ENCODE measurements around the gene CA10.

DNA sequence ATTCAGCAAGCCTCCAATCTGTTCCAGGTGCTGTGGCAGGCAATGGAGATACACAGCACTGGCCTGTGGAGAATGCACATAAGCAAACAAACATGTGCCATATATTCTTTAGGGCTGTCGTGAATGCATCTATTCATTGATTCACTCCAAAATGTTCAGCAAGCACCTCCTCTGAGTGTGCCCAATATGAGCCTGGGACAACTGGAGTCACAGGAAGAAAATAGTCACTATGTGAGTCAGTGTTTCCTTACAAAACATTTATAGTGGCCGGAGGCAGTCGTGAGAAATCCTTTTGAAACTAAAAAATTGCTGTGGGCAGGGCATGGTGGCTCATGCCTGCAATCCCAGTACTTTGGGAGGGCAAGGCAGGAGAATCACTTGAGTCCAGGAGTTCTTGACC, 310.1 kb downstream of the CA10 start:
- TF ChIP-seq, protein P1, sequence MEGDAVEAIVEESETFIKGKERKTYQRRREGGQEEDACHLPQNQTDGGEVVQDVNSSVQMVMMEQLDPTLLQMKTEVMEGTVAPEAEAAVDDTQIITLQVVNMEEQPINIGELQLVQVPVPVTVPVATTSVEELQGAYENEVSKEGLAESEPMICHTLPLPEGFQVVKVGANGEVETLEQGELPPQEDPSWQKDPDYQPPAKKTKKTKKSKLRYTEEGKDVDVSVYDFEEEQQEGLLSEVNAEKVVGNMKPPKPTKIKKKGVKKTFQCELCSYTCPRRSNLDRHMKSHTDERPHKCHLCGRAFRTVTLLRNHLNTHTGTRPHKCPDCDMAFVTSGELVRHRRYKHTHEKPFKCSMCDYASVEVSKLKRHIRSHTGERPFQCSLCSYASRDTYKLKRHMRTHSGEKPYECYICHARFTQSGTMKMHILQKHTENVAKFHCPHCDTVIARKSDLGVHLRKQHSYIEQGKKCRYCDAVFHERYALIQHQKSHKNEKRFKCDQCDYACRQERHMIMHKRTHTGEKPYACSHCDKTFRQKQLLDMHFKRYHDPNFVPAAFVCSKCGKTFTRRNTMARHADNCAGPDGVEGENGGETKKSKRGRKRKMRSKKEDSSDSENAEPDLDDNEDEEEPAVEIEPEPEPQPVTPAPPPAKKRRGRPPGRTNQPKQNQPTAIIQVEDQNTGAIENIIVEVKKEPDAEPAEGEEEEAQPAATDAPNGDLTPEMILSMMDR (IDR thresholded peaks at IDR 0.05): no peak
- TF ChIP-seq POLR2A (IDR thresholded peaks at IDR 0.05) (no peak), POLR2AphosphoS5 (IDR thresholded peaks at IDR 0.05) (no peak)

Data from gastroesophageal sphincter (tissue), 3 donors.